Measurements from ENCODE around the gene SLIT3.

- TF ChIP-seq CTCF (IDR thresholded peaks at IDR 0.05): no peak
- TF ChIP-seq POLR2AphosphoS5 (IDR thresholded peaks at IDR 0.05): no peak
- TF ChIP-seq POLR2A (IDR thresholded peaks at IDR 0.05): no peak
- TF ChIP-seq EP300 (IDR thresholded peaks at IDR 0.05): no peak
Observed at GRCh38 chr5:168693883-168694282, 607.1 kb downstream of the SLIT3 start.

All from suprapubic skin (tissue), 4 donors.